HepG2 (cell line): ENCODE data around the gene TMEM53.

Experiments used
- EP300 ChIP-seq, 3 experiments: sonication (generic) in 1 of 3; formaldehyde crosslinking in 1 of 3; IDR thresholded peaks; 2 replicates each; pipeline versions ENCODE4 v1.5.1 to v1.6.1; 2011 to 2020; ENCODE audit warnings: low read depth in 2 of 3, low read length in 2 of 3, borderline replicate concordance in 1 of 3, improper control_type of control experiment in 1 of 3, mild to moderate bottlenecking in 1 of 3, missing genetic modification reagents in 1 of 3, moderate library complexity in 1 of 3
- ETS1 ChIP-seq: sonication (generic); formaldehyde crosslinking; IDR thresholded peaks from 2 replicates; pipeline ENCODE4 v1.4.0; 2020; ENCODE audit warnings: missing genetic modification reagents
- EZH2 ChIP-seq: conservative IDR thresholded peaks from 2 replicates; pipeline ENCODE4 v1.6.1; 2012; ENCODE audit warnings: mild to moderate bottlenecking, low read depth, low read length, moderate library complexity
- FLYWCH1 ChIP-seq: sonication (generic); formaldehyde crosslinking; IDR thresholded peaks from 2 replicates; pipeline ENCODE4 v1.8.1; 2023; ENCODE audit warnings: mild to moderate bottlenecking, missing genetic modification reagents
- POLR2A ChIP-seq, 2 experiments: IDR thresholded peaks; 2 replicates each; pipeline ENCODE4 v1.6.1; 2011; ENCODE audit warnings: low read depth in 2 of 2, low read length in 2 of 2, mild to moderate bottlenecking in 1 of 2, moderate library complexity in 1 of 2; ENCODE audit not compliant: insufficient read depth in 1 of 2
- SIN3A ChIP-seq: IDR thresholded peaks from 2 replicates; pipeline ENCODE4 v1.6.1; 2011; ENCODE audit warnings: low read depth, mild to moderate bottlenecking, control low read depth, low read length, borderline replicate concordance
- TCF7 ChIP-seq: sonication (generic); IDR thresholded peaks from 2 replicates; pipeline ENCODE4 v1.6.1; 2016; ENCODE audit warnings: antibody characterized with exemption, low read depth
- TMF1 ChIP-seq: sonication (generic); formaldehyde crosslinking; IDR thresholded peaks from 2 replicates; pipeline ENCODE4 v1.8.1; 2022; ENCODE audit warnings: low read depth, missing genetic modification reagents
- ZNF232 ChIP-seq: sonication (generic); formaldehyde crosslinking; IDR thresholded peaks from 2 replicates; pipeline ENCODE4 v1.4.0; 2020; ENCODE audit warnings: missing genetic modification reagents, borderline replicate concordance
- ZNF775 ChIP-seq: sonication (generic); formaldehyde crosslinking; IDR thresholded peaks from 2 replicates; pipeline ENCODE4 v1.4.0; 2020; ENCODE audit warnings: missing genetic modification reagents, mild to moderate bottlenecking, moderate library complexity, borderline replicate concordance

GRCh38 chr1:44653107-44653964 is 20.9 kb downstream of the TMEM53 start:
- no peak for TF ChIP-seq FLYWCH1
- TF ChIP-seq EP300 (IDR thresholded peaks at IDR 0.05; ENCODE audit: low read depth in 2 of 2, low read length in 2 of 2), result no peak
- no peak for TF ChIP-seq EP300 (CRISPR knock-in tag; IDR thresholded peaks at IDR 0.05; ENCODE audit: borderline replicate concordance)
- no peak for TF ChIP-seq ZNF232 (CRISPR knock-in tag)
- TF ChIP-seq EZH2, result no peak
- no peak for TF ChIP-seq TMF1 (CRISPR knock-in tag)
- TF ChIP-seq ETS1 (CRISPR knock-in tag), result no peak
- TF ChIP-seq POLR2A (IDR thresholded peaks at IDR 0.05; ENCODE audit: insufficient read depth in 1 of 2, low read depth in 2 of 2, low read length in 2 of 2), result no peak
- no peak for TF ChIP-seq TCF7
- no peak for TF ChIP-seq ZNF775
- no peak for TF ChIP-seq SIN3A
